AG04450 (cell line): ENCODE results near the gene KIDINS220. TPM values are rescaled to one million over a fixed set of nuclear protein-coding genes. Genes with fewer than 3 reads are reported as not detected.

Source experiments
- CTCF ChIA-PET: fragments of 300-600, 350-600 bp; formaldehyde crosslinking; extraction: SDS; loops from one replicate; lab custom pipeline; 2022; ENCODE audit warnings: antibody characterized with exemption, inconsistent platforms; lab: Charles Lee
- POLR2A ChIA-PET: fragments of 350-600 bp; formaldehyde crosslinking; extraction: SDS; loops from one replicate; lab custom pipeline; 2021; ENCODE audit warnings: antibody characterized with exemption, inconsistent platforms; lab: Yijun Ruan, JAX
- DNase-seq: peaks from one replicate; pipeline ENCODE4 v3.0.0-alpha.2; 2011; ENCODE audit warnings: low read depth, low spot score
- H3K27ac ChIP-seq: one replicate; pipeline ENCODE4 v1.5.1; 2012; ENCODE audit warnings: low read depth, low read length, control low read depth
- H3K27me3 ChIP-seq: one replicate; pipeline ENCODE4 v1.6.0; 2012; ENCODE audit warnings: low read length; ENCODE audit not compliant: control insufficient read depth, insufficient read depth
- H3K4me3 ChIP-seq: 2 replicates; pipeline ENCODE4 v1.5.1; 2011; ENCODE audit warnings: mild to moderate bottlenecking, low read depth, low read length, control low read depth
- H3K9me3 ChIP-seq: 2 replicates; pipeline ENCODE4 v1.5.1; 2012; ENCODE audit warnings: low read length; ENCODE audit not compliant: control insufficient read depth, insufficient read depth
- CTCF ChIP-seq: IDR thresholded peaks from 2 replicates; pipeline ENCODE4 v1.5.1; 2011; ENCODE audit warnings: low read depth, low read length, control low read depth, inconsistent platforms
- polyA plus RNA-seq: library from polyadenylated mRNA; depleted of rRNA; stranded (reverse); fragments of >200 nt; gene quantifications from 2 replicates; pipeline ENCODE4 v1.2.3, GENCODE V29; 2011

Gene KIDINS220
- polyA plus RNA-seq, 1 experiment = 64.7 TPM

DNA sequence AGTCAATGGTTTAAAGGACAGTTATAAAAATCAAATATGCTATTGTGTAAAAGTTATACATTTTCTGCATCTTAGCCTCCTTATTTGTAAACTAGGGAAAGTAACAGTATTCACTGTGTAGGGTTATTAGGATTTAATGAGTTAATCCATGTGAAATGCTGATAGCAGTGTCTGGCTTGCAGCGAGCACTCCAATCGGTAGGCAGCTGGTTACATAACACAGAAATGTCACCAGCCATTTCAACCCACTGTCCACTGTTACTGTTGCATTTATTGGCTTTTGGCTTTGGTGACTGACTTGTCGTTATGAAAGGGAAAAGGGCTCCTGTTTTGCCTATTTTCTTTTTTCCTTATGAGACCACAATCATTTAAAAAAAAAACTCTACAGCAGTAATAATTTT is 116.7 kb downstream of the KIDINS220 start:
- H3K27me3 ChIP-seq = no peaks in the 10 kb centered on the region
- ChIA-PET CTCF (no interaction called here), POLR2A (no interaction called here)
- no peak for DNase-seq
- TF ChIP-seq CTCF = no peak
- no peak overlapping the region for H3K4me3 ChIP-seq
- no peaks in the 10 kb centered on the region for H3K9me3 ChIP-seq
- no peak overlapping the region for H3K27ac ChIP-seq

- no peak for DNase-seq
- POLR2A ChIA-PET = interaction anchor here (0.6 to 1.0 kb wide), 2 partner anchors 102 to 689 kb away, joined by 3 to 4 read pairs; no protein-coding TSS in a partner anchor
Measured at GRCh38 chr2:8719528-8719927, 117.9 kb downstream of the KIDINS220 start.

GRCh38 chr2:8714971-8715370 is 122.4 kb downstream of the KIDINS220 start:
- POLR2A ChIA-PET = no interaction called here
- H3K27ac ChIP-seq = no peak overlapping the region
- CTCF ChIA-PET = interaction anchor here (0.7 kb wide), 1 partner anchor 594 kb away, joined by 4 read pairs; no protein-coding TSS in a partner anchor
- H3K9me3 ChIP-seq = no peaks in the 10 kb centered on the region
- no peaks in the 10 kb centered on the region for H3K27me3 ChIP-seq
- TF ChIP-seq CTCF = no peak
- no peak overlapping the region for H3K4me3 ChIP-seq
- no peak for DNase-seq

More at GRCh38 chr2:8719528-8719927, 117.9 kb downstream of the KIDINS220 start:
- no peak for TF ChIP-seq CTCF
- CTCF ChIA-PET = no interaction called here
- no peak overlapping the region for H3K27ac ChIP-seq
- no peaks in the 10 kb centered on the region for H3K9me3 ChIP-seq
- H3K4me3 ChIP-seq = no peak overlapping the region
- no peaks in the 10 kb centered on the region for H3K27me3 ChIP-seq

GRCh38 chr2:8714283-8714682 is 123.1 kb downstream of the KIDINS220 start:
- ChIA-PET CTCF (no interaction called here), POLR2A (no interaction called here)
- H3K27ac ChIP-seq = no peak overlapping the region
- DNase-seq = no peak
- no peaks in the 10 kb centered on the region for H3K27me3 ChIP-seq
- H3K9me3 ChIP-seq = no peaks in the 10 kb centered on the region
- no peak overlapping the region for H3K4me3 ChIP-seq
- TF ChIP-seq CTCF = no peak

GRCh38 chr2:8710951-8711350 is 126.5 kb downstream of the KIDINS220 start:
- Histone ChIP-seq H3K27ac (no peak overlapping the region), H3K9me3 (no peaks in the 10 kb centered on the region), H3K27me3 (no peaks in the 10 kb centered on the region), H3K4me3 (no peak overlapping the region)
- no peak for DNase-seq
- no peak for TF ChIP-seq CTCF
- ChIA-PET POLR2A (no interaction called here), CTCF (interaction anchor here (1.3 kb wide), 1 partner anchor 9 kb away, joined by 6 read pairs; no protein-coding TSS in a partner anchor)
